Neural cell (in vitro differentiated cells): ENCODE measurements around the gene CHRNA4.

Source experiments
- CTCF ChIP-seq: fragments of 450-650 bp; IDR thresholded peaks from 2 replicates; pipeline ENCODE4 v1.5.1; 2014; ENCODE audit warnings: antibody characterized with exemption, mild to moderate bottlenecking, moderate library complexity; ENCODE audit not compliant: poor library complexity, severe bottlenecking
- EP300 ChIP-seq: fragments of 450-650 bp; conservative IDR thresholded peaks from 2 replicates; pipeline ENCODE4 v1.6.1; 2014; ENCODE audit warnings: antibody characterized with exemption, mild to moderate bottlenecking, moderate library complexity; ENCODE audit not compliant: poor library complexity, severe bottlenecking
- EZH2 ChIP-seq: fragments of 200-600, 300-800 bp; shearing (Covaris generic), sonication (generic); IDR thresholded peaks from 2 replicates; pipeline ENCODE4 v1.6.1; 2014; ENCODE audit warnings: antibody characterized with exemption, low read length, borderline replicate concordance, mild to moderate bottlenecking; ENCODE audit not compliant: insufficient read depth, poor library complexity, severe bottlenecking
- MXI1 ChIP-seq: fragments of 450-650 bp; conservative IDR thresholded peaks from 2 replicates; pipeline ENCODE4 v1.6.1; 2014; ENCODE audit warnings: antibody characterized with exemption, mild to moderate bottlenecking; ENCODE audit not compliant: poor library complexity, severe bottlenecking
- POLR2AphosphoS5 ChIP-seq: IDR thresholded peaks from 2 replicates; pipeline ENCODE4 v1.6.1; 2012
- RAD21 ChIP-seq: fragments of 450-650 bp; conservative IDR thresholded peaks from 2 replicates; pipeline ENCODE4 v1.6.1; 2014; ENCODE audit warnings: antibody characterized with exemption, mild to moderate bottlenecking, moderate library complexity
- REST ChIP-seq: IDR thresholded peaks from 2 replicates; pipeline ENCODE4 v1.6.1; 2012; ENCODE audit warnings: borderline replicate concordance
- SMC3 ChIP-seq: fragments of 450-650 bp; conservative IDR thresholded peaks from 2 replicates; pipeline ENCODE4 v1.6.1; 2014; ENCODE audit warnings: antibody characterized with exemption, mild to moderate bottlenecking, moderate library complexity; ENCODE audit not compliant: poor library complexity
- TAF1 ChIP-seq: IDR thresholded peaks from 2 replicates; pipeline ENCODE4 v1.6.1; 2012; ENCODE audit warnings: low read depth

GRCh38 chr20:63311186-63311832 is 49.8 kb downstream of the CHRNA4 start:
- TF ChIP-seq POLR2AphosphoS5 (no peak), CTCF (no peak), TAF1 (no peak), REST (no peak), RAD21 (no peak), EZH2 (no peak), EP300 (no peak), SMC3 (no peak), MXI1 (no peak)
